Stimulated activated CD8-positive, alpha-beta memory T cell treated with anti-CD3 and anti-CD28 coated beads, Interleukin-4, amount 100 ng/mL, for 1 hour (primary cell): Measurements from ENCODE around the gene LIN7A.

Experiments used
- DNase-seq, 2 donors: peaks; one replicate each; pipeline ENCODE4 v3.0.0-alpha.2; 2020; ENCODE audit warnings: low read depth in 2 of 2, low spot score in 1 of 2

LIN7A gene

GRCh38 chr12:80860928-80861327, 76.8 kb downstream of the LIN7A start:
- DNase-seq, result no peak

- no peak for DNase-seq
Measured at GRCh38 chr12:80860206-80860605, 77.5 kb downstream of the LIN7A start.

GRCh38 chr12:80858356-80858755, 79.4 kb downstream of the LIN7A start:
- no peak for DNase-seq

GRCh38 chr12:80857311-80857710, 80.4 kb downstream of the LIN7A start:
- no peak for DNase-seq

GRCh38 chr12:80849337-80849736, 88.4 kb downstream of the LIN7A start:
- DNase-seq, result no peak

- no peak for DNase-seq
Measured at GRCh38 chr12:80848858-80849257, 88.9 kb downstream of the LIN7A start.

- no peak for DNase-seq
Measured at GRCh38 chr12:80847575-80847974, 90.2 kb downstream of the LIN7A start.

- DNase-seq, result no peak
Measured at GRCh38 chr12:80846952-80847351, 90.8 kb downstream of the LIN7A start.

GRCh38 chr12:80845639-80846038, 92.1 kb downstream of the LIN7A start:
- no peak for DNase-seq

GRCh38 chr12:80843969-80844368, 93.8 kb downstream of the LIN7A start:
- DNase-seq, result no peak

GRCh38 chr12:80838708-80839107, 99.0 kb downstream of the LIN7A start:
- no peak for DNase-seq

- no peak for DNase-seq
Measured at GRCh38 chr12:80838024-80838658, 99.6 kb downstream of the LIN7A start.

- no peak for DNase-seq
Measured at GRCh38 chr12:80837342-80837978, 100.3 kb downstream of the LIN7A start.

- DNase-seq, result no peak
Measured at GRCh38 chr12:80834724-80835123, 103.0 kb downstream of the LIN7A start.

- DNase-seq, result no peak
Measured at GRCh38 chr12:80830533-80831088, 107.1 kb downstream of the LIN7A start.

GRCh38 chr12:80829767-80830166, 108.0 kb downstream of the LIN7A start:
- no peak for DNase-seq

GRCh38 chr12:80825506-80825905, 112.2 kb downstream of the LIN7A start:
- DNase-seq, result no peak

- DNase-seq, result no peak
Measured at GRCh38 chr12:80823393-80823792, 114.3 kb downstream of the LIN7A start.

- no peak for DNase-seq
Measured at GRCh38 chr12:80821513-80822000, 116.2 kb downstream of the LIN7A start.

GRCh38 chr12:80818878-80819277, 118.9 kb downstream of the LIN7A start:
- no peak for DNase-seq

- DNase-seq, result no peak
Measured at GRCh38 chr12:80815351-80815750, 122.4 kb downstream of the LIN7A start.

- no peak for DNase-seq
Measured at GRCh38 chr12:80814453-80814852, 123.3 kb downstream of the LIN7A start.

GRCh38 chr12:80813820-80814219, 123.9 kb downstream of the LIN7A start:
- DNase-seq, result no peak
